Forelimb muscle (tissue), 1 donor: Measurements from ENCODE around the gene TAF1C. TPM values are rescaled to one million over a fixed set of nuclear protein-coding genes. Genes with fewer than 3 reads are reported as not detected.

Experiments
- DNase-seq: peaks from one replicate; pipeline ENCODE4 v3.0.0-alpha.2; 2013; ENCODE audit warnings: low read depth
- polyA plus RNA-seq: library from polyadenylated mRNA; unstranded; fragments of 120-200 nt; gene quantifications from one replicate; pipeline ENCODE4 v1.2.1, GENCODE V29; 2013; ENCODE audit not compliant: insufficient read length

TAF1C gene
- polyA plus RNA-seq, 1 donor: 26.1 TPM

- DNase-seq: no peak
These were observed 2.8 kb downstream of the TAF1C start for GRCh38 chr16:84183911-84184591.

- no peak for DNase-seq
These were observed 3.3 kb downstream of the TAF1C start for GRCh38 chr16:84183572-84183875.

- no peak for DNase-seq
These were observed 3.9 kb downstream of the TAF1C start for GRCh38 chr16:84182680-84183571.

DNA sequence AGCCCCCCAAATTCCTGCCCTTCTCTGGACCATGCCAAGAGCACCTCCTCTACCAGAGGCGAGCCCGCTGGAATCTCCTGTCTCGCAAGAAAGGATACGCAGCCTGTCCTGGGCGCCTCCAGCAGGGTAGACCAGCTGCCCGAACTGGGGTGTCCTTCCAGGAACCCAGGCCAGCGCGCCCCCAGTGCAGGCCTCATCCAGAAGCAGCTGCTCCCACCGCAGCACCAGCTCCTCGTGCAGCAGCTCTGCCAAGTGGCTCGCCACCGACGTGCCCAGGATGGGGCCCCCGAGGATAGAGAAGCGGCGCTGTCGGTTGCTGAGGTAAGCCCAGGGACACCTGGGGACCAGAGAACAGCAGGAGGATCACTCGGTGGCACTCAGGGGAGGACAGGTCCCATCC is 4.8 kb downstream of the TAF1C start:
- no peak for DNase-seq

- DNase-seq: no peak
These were observed 5.5 kb downstream of the TAF1C start for GRCh38 chr16:84181144-84181915.

DNA sequence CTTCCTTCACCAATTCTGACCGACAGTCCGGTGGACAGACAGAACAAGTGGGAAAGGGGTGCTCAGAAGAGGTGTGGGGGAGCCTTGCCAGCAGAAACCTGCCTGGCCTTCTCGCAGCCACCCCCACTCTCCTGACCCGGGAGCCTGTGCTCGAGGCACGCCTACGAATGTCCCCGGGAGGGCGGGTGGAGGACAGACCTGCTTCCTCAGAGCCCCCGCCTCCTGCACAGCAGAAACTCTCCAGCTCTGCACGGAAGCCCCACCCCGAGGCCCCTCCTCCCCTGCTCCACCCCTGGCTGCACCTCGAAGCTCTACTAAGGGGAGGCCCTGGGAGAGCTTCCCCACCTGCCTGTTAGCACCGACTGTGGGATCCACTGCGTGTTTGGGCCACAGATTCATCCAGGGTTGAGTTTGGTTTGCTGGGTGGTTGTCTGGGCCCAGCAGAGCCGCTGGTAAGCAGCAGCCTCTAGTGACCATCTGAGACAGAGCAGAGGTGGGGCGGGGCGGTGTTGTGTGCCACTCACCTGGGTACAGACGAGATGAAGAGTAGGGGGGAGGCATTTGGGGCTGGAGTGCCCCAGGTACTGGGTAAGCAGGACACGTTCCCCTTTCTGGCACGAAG is 6.2 kb downstream of the TAF1C start:
- no peak for DNase-seq

GRCh38 chr16:84179612-84180320 is 7.1 kb downstream of the TAF1C start:
- no peak for DNase-seq

DNA sequence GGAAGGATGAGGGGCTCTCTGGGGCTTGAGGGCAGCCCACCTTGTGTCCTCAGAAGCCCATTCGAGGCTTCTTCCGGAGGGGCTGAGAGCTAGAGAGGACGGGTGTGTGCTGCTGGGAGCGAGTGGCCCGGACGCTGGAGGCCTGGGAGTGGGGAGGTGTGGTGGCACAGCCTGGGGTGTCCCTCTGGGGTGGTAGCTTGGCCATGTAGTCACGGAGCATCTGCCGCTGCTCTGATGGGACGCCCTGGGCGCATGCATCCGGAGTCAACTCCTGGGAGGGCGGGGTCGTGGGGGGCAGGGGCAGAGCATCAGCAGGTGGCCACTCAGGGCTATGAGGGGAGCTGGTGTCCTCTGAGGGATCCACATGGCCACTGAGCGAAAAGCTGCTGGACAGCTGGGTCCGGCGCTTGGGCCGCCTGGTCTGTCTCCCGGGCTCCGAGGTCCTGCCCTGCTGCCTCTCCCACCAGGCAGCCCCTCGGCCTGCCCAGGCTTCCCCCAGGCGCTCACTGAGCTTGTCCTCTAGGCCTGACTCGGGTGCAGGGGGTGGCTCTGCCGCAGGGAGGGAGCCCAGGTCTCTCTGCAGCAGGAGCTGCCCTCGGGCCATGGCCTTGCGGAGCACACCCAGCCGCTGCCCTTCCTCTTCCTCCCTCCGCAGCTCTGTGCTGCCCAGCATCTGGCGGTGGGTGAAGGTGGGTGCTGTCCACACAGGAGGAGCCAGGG is 7.8 kb downstream of the TAF1C start:
- DNase-seq: no peak

DNA sequence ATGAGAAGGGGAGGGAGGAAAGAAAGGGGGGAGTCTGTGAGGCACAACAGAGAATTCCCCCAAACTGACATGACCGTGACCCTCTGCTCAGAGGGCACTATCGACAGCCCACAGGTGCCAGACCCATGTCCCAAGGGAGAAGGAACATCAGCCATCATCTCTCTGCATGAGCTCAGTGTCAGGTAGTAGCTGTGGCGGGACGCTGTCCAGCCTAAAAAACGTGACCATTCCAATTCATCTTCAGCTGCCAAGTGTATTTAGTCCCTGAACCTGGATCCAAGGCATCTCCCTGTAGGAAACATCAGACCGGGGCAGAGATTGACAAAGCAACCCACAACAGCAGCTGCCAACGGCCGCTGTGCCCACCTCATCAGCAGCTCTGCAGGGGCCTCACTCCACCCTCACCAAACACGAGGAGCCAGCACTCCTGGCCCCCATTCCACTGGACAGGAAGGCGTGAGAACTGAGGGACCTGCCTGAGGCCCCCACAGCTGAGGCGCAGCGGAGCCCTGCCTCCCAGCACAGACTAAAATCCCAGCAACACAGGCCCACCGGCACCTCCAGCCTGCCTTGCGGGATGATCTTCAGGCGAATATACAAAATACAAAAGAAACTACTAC is 8.6 kb downstream of the TAF1C start:
- no peak for DNase-seq

DNA sequence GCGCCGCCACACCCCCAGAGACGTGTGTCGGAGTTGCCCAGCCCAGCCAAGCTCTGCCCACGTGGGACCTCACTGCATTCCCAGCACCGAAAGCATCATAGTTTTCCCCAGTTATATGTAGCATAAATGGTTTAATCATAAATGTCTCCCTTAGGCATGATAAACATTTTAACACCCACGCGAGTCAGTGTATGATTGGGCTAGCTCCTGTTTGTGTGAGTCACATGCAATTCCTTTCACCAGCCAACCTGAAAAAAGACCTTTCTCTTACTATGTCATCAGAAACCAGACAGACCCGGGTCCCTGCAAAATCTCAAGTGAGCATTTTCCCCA is 9.2 kb downstream of the TAF1C start:
- DNase-seq: no peak

- DNase-seq: no peak
These were observed 10.4 kb downstream of the TAF1C start for GRCh38 chr16:84176192-84177053.

DNA sequence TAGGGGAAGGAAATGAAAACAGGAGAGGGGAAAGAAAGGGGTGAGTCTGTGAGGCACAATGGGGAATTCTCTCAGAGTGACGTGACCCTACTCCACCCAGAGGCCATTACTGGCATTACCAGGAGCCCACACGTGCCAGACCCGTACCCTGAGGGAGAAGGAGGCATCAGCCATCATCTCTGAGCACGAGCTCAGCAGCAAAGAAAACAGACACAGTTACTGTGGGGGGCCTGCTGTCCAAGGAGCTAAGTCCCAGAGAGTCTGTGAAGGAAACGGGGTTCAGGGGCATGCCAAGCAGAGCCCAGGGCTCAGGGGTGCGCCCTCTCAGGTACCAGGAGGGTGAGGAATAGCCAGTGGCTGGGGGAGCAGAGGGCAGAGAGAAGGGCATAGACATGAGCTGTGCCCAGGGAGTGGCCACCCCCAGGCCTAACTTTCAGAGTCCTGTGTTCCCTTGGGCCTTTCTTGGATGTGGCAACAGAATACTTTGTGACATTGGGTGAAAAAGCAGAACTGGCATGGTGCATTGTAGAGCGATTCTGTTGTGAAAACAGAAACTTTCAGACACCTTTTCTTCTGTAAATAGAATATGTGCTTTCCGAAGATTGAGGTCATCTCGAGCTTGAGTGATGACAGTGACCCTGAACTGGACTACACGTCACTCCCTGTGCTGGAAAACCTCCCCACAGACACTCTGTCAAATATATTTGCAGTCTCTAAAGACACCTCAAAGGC is 11.3 kb downstream of the TAF1C start:
- no peak for DNase-seq

GRCh38 chr16:84174396-84174795 is 12.5 kb downstream of the TAF1C start:
- DNase-seq: no peak

DNA sequence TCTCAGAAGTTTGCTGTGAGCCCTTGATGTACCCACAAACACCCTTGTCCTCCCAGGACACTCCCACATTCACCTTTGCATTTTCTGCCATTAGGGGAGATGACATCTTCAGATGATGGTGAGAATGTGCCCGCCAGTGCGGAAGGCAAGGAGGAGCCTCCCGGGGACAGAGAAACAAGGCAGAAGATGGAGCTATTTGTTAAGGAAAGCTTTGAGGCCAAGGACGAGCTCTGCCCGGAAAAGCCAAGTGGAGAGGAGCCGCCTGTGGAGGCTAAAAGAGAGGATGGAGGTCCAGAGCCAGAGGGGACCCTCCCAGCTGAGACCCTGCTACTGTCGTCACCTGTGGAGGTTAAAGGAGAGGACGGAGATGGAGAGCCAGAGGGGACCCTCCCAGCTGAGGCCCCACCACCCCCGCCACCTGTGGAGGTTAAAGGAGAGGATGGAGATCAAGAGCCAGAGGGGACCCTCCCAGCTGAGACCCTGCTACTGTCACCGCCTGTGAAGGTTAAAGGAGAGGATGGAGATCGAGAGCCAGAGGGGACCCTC is 17.0 kb downstream of the TAF1C start:
- DNase-seq: no peak

DNA sequence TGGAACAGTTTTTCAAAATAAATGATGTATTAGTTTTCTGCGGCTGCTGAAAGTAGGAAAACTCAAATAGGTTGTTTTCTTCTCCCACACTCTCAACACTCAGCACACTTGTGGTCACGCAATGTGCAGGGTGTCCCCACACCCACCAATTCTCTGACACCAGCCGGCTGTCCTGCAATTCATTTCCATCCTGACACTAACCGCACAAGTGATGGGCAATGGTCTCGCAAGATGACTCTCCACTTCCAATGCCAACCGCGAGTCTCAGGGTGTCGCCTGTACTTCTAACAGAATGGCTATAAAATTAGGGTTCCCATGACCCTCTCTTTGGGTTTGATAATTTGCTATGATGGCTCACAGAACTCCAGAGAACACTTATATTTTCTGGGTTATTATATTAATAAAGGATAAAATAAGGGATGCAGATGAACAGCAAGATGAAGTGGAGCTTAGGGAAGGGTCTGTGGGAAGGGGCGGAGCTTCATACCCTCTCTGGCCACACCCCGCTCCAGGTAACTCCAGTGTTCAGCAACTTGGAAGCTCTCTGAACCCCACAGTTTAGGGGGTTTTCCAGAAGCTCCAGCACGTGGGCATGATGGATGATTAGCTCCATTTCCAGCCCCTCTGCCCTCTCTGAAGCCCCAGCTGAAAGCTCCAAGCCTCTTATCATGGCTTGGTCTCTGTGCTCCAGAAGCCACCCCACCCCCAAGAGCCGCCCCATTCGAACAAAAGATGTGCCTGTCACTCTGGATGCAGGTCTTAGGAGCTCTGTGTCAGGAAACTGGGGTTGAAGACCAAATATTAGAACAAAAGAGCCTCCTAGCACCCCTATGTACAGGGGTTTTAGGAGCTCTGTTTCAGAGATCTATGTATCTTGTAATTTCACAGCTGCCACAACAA is 19.8 kb downstream of the TAF1C start:
- DNase-seq: no peak

DNA sequence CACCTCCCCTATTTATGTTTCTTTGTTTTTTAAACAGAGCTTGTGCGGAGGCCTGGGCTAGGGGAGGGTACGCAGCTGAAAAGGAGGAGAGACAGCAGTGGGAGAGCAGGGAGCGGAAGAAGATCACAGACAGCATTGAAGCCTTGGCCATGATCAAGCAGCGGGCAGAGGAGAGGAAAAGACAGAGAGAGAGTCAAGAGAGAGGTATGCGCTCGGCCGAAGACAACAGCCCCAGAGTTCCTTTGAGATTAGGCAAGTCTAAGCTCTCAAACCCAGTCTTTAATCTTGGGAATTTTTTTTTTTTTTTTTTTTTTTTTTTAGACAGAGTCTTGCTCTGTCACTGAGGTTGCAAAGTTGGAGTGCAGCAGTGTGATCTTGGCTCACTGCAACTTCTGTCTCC is 21.1 kb downstream of the TAF1C start:
- DNase-seq: no peak

DNA sequence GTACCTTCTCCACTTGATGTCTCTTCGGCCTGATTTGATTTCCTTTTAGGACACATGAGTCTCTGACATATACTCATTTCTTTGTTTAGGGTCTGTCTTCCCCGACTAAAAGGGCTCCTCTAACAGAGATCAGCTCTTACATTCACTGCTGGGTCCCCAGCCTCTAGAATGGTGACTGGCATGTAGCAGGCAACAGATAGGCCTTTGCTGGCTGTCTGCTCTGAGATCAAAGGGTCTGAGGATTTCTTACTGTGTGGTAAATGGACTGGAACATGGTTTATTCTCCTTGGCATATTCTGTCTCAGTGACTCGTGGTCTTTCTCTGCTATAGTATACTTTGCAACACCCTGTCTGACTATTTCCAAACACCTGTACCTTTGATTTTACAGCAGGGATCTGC is 25.1 kb downstream of the TAF1C start:
- no peak for DNase-seq
